Astrocyte of the cerebellum (primary cell): Measurements from ENCODE around the gene PFDN4.

ENCODE experiments used
- DNase-seq: peaks from one replicate; pipeline ENCODE4 v3.0.0-alpha.2; 2011; ENCODE audit warnings: low read depth
- H3K4me3 ChIP-seq: 2 replicates; pipeline ENCODE4 v1.5.1; 2011; ENCODE audit warnings: mild to moderate bottlenecking, low read depth, low read length, moderate library complexity
- CTCF ChIP-seq: IDR thresholded peaks from 2 replicates; pipeline ENCODE4 v1.5.1; 2012; ENCODE audit warnings: low read length, low read depth, moderate library complexity, mild to moderate bottlenecking; ENCODE audit errors: missing control alignments
- in situ Hi-C: cut with HindIII; loops from 2 replicates; pipeline ENCODE4 v1.10.0; 2017; ENCODE audit warnings: low sequenced_read_pairs

PFDN4 gene

GRCh38 chr20:54174457-54175175, 33.3 kb upstream of the PFDN4 start:
- TF ChIP-seq CTCF = no peak
- peak overlapping the region; percentile 30 for H3K4me3 ChIP-seq
- DNase-seq = no peak
- in situ Hi-C loops = no loop called here

- in situ Hi-C loops = no loop called here
- H3K4me3 ChIP-seq = no peak overlapping the region
- TF ChIP-seq CTCF = no peak
- DNase-seq = no peak
These were observed 31.3 kb upstream of the PFDN4 start for GRCh38 chr20:54176610-54177009.

- DNase-seq = no peak
- in situ Hi-C loops = no loop called here
- TF ChIP-seq CTCF = no peak
- no peak overlapping the region for H3K4me3 ChIP-seq
These were observed 30.5 kb upstream of the PFDN4 start for GRCh38 chr20:54177378-54177777.

- no peak overlapping the region for H3K4me3 ChIP-seq
- no peak for DNase-seq
- no peak for TF ChIP-seq CTCF
- in situ Hi-C loops = no loop called here
These were observed 29.6 kb upstream of the PFDN4 start for GRCh38 chr20:54178256-54178655.

- DNase-seq = no peak
- in situ Hi-C loops = no loop called here
- no peak for TF ChIP-seq CTCF
- no peak overlapping the region for H3K4me3 ChIP-seq
These were observed 27.9 kb upstream of the PFDN4 start for GRCh38 chr20:54179946-54180345.

- in situ Hi-C loops = no loop called here
- no peak for TF ChIP-seq CTCF
- DNase-seq = no peak
- H3K4me3 ChIP-seq = no peak overlapping the region
These were observed 27.0 kb upstream of the PFDN4 start for GRCh38 chr20:54180931-54181330.

- no peak for DNase-seq
- no peak overlapping the region for H3K4me3 ChIP-seq
- no peak for TF ChIP-seq CTCF
- in situ Hi-C loops = no loop called here
These were observed 23.8 kb upstream of the PFDN4 start for GRCh38 chr20:54184071-54184470.
